NB4 (cell line): ENCODE data around the gene MARCO.

Source experiments
- DNase-seq: peaks from one replicate; pipeline ENCODE4 v3.0.0; 2010; ENCODE audit warnings: low read depth
- H3K4me3 ChIP-seq: one replicate; pipeline ENCODE4 v1.5.1; 2011; ENCODE audit warnings: mild to moderate bottlenecking, low read depth, low read length, moderate library complexity
- MYC ChIP-seq: IDR thresholded peaks from 2 replicates; pipeline ENCODE4 v1.6.1; 2011; ENCODE audit warnings: low read depth, low read length
- POLR2A ChIP-seq: IDR thresholded peaks from 2 replicates; pipeline ENCODE4 v1.6.1; 2011; ENCODE audit warnings: mild to moderate bottlenecking; ENCODE audit not compliant: insufficient read length; ENCODE audit errors: extremely low read depth
- TF ChIP-seq, protein P1 (sequence below): IDR thresholded peaks from 2 replicates; pipeline ENCODE4 v1.6.1; 2011; ENCODE audit warnings: low read depth, low read length
- TF ChIP-seq, protein P2 (sequence below): IDR thresholded peaks from one replicate; pipeline ENCODE4 v1.5.1; 2012; ENCODE audit warnings: low read depth, low read length

The MARCO gene

DNA sequence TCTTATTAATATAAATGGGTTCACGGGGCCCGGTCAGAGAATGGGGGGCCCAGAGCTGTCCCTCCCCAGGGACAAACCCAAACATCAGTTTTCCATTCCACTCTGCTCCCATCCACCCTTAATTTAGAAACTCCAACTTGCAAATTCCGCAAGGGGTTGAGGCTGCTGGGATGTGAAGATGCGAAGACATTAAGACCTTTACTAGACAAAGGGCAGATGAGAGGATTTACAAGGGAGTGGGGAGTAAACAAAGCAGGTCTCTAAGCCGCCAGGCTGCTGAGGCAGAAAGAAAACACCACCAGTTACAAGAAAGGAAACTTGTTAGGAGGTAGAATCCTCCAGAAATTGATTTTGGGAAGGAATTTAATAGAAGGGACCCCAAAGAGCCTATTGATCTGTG lies 33.1 kb downstream of the MARCO start:
- no peak overlapping the region for H3K4me3 ChIP-seq
- no peak for DNase-seq
- TF ChIP-seq, protein P1, sequence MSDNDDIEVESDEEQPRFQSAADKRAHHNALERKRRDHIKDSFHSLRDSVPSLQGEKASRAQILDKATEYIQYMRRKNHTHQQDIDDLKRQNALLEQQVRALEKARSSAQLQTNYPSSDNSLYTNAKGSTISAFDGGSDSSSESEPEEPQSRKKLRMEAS = no peak
- TF ChIP-seq POLR2A (no peak), MYC (no peak)
- TF ChIP-seq, protein P2, sequence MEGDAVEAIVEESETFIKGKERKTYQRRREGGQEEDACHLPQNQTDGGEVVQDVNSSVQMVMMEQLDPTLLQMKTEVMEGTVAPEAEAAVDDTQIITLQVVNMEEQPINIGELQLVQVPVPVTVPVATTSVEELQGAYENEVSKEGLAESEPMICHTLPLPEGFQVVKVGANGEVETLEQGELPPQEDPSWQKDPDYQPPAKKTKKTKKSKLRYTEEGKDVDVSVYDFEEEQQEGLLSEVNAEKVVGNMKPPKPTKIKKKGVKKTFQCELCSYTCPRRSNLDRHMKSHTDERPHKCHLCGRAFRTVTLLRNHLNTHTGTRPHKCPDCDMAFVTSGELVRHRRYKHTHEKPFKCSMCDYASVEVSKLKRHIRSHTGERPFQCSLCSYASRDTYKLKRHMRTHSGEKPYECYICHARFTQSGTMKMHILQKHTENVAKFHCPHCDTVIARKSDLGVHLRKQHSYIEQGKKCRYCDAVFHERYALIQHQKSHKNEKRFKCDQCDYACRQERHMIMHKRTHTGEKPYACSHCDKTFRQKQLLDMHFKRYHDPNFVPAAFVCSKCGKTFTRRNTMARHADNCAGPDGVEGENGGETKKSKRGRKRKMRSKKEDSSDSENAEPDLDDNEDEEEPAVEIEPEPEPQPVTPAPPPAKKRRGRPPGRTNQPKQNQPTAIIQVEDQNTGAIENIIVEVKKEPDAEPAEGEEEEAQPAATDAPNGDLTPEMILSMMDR = no peak

DNA sequence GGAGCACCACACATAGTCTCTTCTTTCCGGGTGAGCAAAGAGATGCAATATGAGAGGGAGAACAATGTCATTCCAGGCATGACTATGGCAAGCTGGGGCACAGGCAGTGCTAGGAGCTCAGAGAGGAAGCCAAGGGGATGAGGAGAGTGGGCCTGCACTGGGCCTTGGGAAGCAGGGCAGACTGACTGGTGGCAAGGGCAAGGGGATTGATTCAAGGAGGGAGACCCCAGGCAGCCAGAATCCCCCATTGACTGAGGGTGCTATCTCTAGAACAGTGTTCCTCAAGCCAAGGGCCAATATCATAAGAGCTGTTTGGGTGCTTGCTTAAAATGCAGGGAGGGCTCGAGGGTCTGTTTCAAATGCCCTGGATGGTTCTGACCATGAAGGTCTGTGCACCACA lies 36.1 kb downstream of the MARCO start:
- no peak for TF ChIP-seq POLR2A
- TF ChIP-seq, protein P2 = no peak
- TF ChIP-seq, protein P1 = no peak
- no peak for TF ChIP-seq MYC

DNA sequence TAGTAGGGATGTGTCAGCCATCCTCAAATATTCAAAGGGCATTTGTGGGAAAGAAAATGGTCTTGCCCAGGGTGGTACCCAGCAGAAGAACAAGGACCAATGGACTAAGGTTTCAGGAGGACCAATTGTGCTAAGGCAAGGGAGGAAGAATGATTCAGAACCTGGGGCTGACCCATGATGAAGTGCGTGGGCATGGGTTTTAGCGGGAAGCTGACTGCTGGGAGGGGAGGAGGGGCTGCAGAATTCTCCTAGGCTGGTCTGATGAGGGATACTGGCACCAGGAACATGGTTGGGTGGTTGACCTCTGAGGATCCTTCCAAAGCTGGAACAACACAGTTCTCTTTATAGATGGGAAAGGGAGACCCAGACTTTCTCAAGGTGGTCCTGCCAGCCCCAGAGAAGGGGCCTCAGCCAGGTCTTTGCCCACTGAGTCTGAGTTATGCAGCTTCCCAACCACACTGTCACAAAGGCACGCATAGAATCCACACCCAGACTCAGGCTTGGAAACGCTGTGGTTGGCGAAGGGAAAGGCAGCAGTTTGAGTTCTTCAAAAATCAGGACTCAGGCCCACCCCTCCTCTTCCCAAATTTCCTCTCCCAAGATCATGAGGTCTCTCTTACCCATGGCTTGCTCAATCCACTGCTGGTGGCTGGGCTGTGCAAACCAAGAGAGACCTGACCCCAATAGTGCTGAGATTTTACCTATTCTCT lies 37.3 kb downstream of the MARCO start:
- no peak for DNase-seq
- no peak overlapping the region for H3K4me3 ChIP-seq
- TF ChIP-seq POLR2A (no peak), MYC (no peak)
- TF ChIP-seq, protein P1 = no peak
- TF ChIP-seq, protein P2 = no peak

More for the DNA sequence above, 36.1 kb downstream of the MARCO start:
- H3K4me3 ChIP-seq = no peak overlapping the region
- DNase-seq = no peak

DNA sequence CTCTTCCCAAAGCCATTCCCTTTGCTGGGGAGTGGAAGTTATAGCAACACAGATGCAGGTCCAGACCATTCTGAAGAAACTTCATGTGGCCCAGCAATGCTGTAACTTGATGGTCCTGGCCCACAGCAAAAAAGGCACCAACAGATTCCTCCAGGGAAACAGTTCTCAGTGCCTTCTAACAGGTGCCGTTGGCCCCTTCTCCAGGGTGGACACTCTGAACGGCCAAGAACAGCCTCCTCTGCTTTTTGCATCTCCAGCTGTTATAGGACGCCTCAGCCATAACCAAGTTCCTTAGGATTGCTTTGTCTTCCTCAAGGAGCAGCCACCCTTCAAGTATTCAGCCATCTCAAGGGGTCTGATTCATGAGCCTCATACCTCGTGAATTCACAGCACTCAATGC lies 38.0 kb downstream of the MARCO start:
- DNase-seq = no peak
- H3K4me3 ChIP-seq = no peak overlapping the region
- TF ChIP-seq, protein P1 = no peak
- TF ChIP-seq MYC (no peak), POLR2A (no peak)
- TF ChIP-seq, protein P2 = no peak

DNA sequence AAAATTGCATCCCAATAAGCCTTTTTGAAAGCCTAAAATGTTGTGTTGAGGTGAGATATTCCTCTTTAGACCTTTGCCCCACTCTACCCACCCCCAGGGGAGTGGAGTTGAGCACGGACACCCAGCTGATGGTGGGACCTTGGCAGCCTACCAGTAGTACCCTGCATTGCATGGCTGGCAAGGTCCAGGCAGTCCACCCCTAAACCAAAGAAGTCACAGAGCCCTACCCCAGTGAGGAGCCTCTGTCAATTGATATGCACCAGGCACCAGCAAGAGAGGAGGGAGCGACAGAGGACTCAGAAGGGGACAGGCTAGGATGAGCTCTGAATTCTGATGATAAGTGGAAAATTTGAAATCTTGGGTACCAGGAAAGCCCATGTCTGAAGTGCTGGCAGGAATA lies 38.6 kb downstream of the MARCO start:
- DNase-seq = no peak
- TF ChIP-seq, protein P1 = no peak
- TF ChIP-seq MYC = no peak
- TF ChIP-seq, protein P2 = no peak
- no peak for TF ChIP-seq POLR2A
- H3K4me3 ChIP-seq = no peak overlapping the region
